C1 segment of cervical spinal cord (tissue), 14 donors: Measurements from ENCODE around the gene SLC19A2.

ENCODE experiments used
- DNase-seq, 14 donors: peaks; one replicate each; lab custom pipeline; 2025; lab: John Stamatoyannopoulos, UW

SLC19A2 gene

DNA sequence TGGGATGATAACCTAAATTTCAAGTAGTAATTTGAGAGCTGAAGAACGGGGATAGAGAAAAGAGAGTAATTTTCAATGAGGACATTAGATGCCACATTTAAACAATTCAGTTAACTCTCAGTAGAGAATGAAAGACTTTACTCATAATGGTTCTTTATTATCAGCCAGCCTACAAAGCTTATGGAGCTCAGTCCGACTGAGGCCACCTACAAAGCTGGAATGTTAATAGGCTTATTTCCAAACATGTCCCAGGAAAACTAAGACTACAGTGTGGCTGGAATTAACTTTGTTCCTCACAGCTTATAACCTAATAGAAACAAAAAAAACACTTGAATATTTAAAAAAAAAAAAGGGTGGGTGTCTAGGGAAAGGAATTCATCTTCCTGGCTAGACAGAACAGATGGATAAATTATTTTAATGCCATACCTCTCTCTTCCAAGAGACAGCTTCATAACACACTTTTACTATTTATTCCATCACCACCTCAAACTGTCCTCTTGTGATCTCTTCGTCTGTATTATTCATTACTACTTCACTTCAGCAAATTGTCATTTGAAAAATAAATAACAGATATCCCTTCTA is 9.8 kb downstream of the SLC19A2 start:
- no peak for DNase-seq

- DNase-seq: no peak
These were observed 11.3 kb downstream of the SLC19A2 start for GRCh38 chr1:169474302-169474995.

GRCh38 chr1:169473347-169473746 is 12.4 kb downstream of the SLC19A2 start:
- no peak for DNase-seq

DNA sequence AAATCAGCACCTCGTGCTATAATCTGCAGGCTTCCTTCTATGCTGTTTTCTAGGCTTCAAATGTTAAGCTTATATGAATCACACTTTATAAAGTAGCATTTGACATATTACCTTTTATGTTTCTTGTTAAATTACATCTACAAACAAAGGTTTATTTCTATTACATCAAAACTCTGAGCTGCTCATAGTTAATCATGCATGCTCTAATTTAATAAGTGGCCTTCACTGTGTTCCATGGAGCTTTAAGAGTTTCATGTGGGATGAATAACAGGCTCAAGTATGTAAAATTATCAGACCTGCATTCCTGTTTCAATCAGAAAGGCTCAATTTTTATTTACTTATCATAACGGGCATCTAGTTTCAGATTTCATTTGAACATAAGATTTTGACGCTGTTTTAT is 13.0 kb downstream of the SLC19A2 start:
- DNase-seq: no peak

DNA sequence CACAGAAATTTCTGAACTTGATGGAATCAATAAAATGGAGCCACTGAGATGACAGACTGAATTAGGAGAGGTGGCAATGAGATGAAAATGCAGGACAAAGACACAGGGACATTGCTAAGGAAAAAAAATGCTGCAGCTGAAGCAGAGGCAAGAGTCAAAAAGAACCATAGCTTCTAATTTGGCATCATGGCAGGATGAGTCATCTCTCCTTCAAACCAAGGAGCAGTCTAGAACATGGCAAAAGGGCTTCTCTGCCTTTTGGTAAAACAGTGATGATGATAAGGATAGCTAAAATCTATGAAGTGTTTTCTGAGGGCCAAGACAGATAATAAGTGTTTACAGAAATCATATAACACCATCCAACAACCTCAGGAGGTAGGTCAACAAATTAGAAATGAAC is 16.8 kb downstream of the SLC19A2 start:
- no peak for DNase-seq

DNA sequence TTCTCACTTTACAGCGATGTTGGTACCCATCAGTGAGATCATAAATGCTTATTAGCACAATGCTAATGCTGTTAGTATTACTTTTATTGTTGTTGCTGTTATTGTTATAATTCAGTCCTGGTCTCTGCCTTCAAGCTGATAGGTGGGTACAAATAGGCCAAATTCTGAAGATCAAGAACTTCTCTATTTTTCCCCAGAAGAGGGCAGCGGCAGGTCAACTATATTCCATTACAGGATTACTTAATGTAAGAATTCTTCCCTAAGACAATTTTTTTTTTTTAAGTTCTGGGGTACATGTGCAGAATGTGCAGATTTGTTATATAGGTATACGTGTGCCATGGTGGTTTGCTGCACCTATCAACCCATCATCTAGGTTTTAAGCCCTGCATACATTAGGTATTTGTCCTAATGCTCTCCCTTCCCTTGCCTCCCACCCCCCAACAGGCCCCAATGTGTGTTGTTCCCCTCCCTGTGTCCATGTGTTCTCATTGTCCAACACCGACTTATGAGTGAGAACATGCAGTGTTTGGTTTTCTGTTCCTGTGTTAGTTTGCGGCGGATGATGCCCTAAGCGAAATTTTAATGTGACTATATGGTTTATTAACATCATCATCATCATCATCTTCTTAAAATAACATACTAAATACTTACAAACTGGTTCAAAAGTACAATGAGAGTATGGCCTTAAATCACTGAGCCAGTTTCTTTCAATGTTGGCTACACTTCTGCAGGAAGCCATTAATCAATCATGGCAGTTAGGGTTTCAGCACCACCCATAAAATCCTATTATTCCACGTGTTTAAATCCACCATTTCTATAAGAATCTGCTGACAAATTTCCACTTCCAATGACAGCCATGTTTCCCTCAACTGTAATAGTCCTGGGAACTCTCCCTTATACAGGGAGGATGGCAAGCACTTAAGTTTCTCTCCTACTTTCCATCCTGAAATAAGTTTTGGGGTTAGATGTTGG is 19.2 kb downstream of the SLC19A2 start:
- DNase-seq: peak in 1 of 14 donors; percentile 3

- no peak for DNase-seq
These were observed 20.5 kb downstream of the SLC19A2 start for GRCh38 chr1:169465281-169465680.

GRCh38 chr1:169462385-169462784 is 23.4 kb downstream of the SLC19A2 start:
- no peak for DNase-seq

DNA sequence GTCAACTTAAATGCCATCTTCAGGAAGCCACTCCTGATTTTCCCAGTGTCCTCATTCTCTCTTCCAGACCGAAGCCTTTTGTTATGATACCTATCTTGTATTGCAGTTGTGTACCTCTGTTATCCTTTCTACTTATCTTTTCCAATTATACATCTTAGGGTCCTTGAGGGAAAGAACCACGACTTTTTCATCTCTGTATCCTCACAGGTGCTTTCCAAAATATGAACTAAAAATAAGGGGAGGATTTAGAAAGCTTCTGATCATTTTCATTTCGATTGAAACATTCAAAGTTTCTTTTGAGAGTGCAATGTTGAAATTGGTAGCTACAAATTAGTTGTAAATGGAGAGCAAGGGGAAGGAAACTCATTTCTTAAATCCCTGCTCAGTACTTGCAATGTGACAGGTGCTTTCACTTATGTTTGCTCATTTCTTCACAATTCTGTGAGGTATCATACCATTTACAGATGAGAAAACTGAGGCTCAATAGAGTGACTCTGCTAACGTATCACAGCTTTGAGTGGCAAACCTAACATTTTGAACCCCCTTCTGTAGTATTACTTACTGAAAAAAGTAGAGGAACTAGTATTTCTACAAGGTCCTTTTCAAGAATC is 24.2 kb downstream of the SLC19A2 start:
- DNase-seq: no peak

GRCh38 chr1:169460191-169460833 is 25.4 kb downstream of the SLC19A2 start:
- DNase-seq: no peak

GRCh38 chr1:169457443-169457842 is 28.3 kb downstream of the SLC19A2 start:
- no peak for DNase-seq

DNA sequence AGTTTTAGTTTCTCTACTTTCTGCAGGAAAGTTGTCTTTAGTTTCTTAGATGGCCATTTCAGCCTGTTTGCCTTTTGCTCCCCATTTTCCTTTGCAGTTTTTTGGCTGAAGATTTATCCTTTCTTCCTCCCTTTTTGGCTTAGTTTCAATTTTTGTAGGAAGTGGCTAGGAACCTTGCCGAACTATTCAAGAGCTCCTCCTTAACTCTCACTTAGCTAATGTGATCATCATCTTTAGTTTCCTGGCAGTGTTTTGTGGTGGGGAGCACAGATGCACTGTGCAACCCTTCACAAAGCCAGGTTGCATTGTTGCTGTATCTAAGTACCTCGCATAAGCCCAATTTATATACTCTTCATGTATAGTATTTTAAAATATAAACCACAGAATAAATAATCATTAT is 29.7 kb downstream of the SLC19A2 start:
- DNase-seq: no peak

GRCh38 chr1:169452921-169453320 is 32.8 kb downstream of the SLC19A2 start:
- no peak for DNase-seq

GRCh38 chr1:169451218-169451824 is 34.4 kb downstream of the SLC19A2 start:
- DNase-seq: no peak

- no peak for DNase-seq
These were observed 41.8 kb downstream of the SLC19A2 start for GRCh38 chr1:169443923-169444322.

- peak in 13 of 14 donors; percentile 47 to 87 (median 67) for DNase-seq
These were observed 58.6 kb downstream of the SLC19A2 start, which contains the start of gene CCDC181 for GRCh38 chr1:169427081-169427641. Gene CCDC181 (minus strand): TSS chr1:169427474. CDS start chr1:169424927, 2,547 bp downstream.

- peak in 1 of 14 donors; percentile 24 for DNase-seq
These were observed 59.5 kb downstream of the SLC19A2 start for GRCh38 chr1:169426174-169426705.

GRCh38 chr1:169421309-169421708 is 64.4 kb downstream of the SLC19A2 start:
- no peak for DNase-seq

- no peak for DNase-seq
These were observed 70.8 kb downstream of the SLC19A2 start for GRCh38 chr1:169414952-169415351.
